ENCODE results near the gene TCP11.

Gene TCP11

DNA sequence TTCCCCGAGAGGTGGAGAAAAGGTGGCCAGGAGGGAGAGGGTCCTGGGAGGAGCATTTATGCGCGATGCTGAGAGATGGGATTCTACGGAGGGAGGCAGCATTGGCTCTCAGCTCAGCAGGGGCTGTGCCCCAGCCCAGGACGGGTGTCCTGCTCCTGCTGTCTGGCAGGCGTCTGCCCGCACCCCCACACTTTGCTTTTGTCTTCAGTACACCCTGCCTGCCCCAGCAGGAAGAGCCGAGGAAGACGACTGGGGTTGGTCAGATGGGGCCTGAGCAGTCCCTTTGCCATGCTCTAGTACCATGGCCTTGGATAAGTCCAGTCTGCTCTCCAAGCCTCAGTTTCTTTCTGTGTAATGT is 68.5 kb downstream of the TCP11 start:
- peak overlapping the region in 2 of 21 experiments; percentile 21 to 40 for H3K27ac ChIP-seq

DNA sequence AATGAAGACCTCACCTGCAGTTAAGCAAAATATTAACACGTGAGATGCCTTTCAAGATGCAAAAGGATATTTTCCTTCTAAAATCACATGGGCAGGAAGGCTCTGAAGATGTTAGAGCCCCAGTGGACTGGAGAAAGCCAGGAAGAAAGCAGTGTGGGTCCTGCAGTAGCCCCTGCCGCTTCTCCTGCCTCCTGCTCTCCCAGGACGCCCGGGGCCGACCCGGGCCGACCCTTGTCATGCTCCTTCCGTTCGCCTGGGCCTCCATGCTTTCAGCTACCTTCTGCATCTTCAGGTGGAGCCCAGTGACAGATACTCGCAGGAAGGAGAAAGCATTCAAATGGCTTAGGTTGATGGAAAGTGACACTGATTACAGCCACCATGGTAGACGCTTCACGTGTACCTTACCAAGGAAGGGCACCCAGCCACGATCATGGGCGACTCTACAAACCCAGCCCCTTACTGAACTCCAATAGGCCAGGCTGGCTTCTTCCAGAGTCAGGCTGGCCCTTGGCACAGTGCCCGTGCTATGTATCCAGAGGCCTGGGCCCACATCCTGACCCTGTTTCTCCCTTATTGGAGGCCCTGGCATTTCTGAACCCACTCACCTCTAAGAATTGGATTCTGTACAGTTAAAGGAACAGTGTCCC is 69.0 kb downstream of the TCP11 start:
- Histone ChIP-seq H3K4me3 (no peak overlapping the region), H3K27ac (peak overlapping the region in 2 of 21 experiments; percentile 21 to 40)

More for the DNA sequence above, 68.5 kb downstream of the TCP11 start:
- no peak overlapping the region for H3K4me3 ChIP-seq

DNA sequence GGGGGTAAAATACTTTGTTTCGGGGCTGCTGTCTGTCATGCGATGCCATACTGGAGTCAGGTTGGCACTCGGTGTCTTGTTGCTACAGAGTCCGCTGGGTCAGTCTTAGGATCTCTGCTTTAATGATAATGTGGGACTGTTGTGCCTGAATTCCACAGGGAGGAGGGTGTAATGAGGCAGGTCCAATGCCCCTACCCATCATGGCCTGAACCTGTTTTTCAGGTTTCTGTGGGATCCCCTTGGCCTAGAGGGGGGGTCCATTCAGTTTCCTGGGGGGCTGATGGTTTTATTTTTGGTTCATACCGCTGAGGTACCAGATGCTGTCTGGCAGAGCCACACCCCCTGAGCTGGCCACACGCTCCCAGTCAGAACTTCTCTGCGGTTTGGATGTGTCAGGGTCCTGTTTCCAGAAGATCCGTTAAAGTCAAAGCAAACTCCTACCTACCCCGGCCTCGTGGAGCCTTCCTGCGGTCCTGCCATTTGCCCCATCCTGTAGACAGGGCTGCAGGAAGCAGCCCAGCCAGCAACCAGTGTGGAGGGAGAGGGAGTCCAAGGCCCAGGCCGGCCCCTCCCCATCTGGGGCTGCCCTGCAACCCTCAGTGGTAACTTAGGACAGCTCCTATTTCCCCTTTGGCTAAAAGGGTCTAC is 69.7 kb downstream of the TCP11 start:
- H3K27ac ChIP-seq = no peak overlapping the region
- H3K4me3 ChIP-seq = no peak overlapping the region

DNA sequence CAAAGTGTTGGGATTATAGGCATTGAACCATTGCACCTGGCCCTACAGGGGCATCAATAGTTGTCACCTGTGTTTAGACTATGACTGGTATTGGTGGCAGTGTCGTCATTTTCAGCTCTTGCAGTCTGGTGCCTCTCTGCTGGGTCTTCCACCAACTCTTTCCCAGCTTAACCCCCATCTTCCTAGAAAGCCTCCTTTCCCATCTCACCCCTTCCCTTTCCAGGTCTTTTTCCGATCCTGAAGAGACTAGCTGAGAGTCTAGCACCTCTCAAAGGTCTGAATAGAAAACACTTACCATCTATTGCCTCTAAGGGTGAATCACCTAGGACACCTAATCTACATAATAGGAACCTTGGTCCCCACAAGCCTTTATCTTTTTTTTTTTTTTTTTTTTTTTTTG is 71.0 kb downstream of the TCP11 start:
- no peak overlapping the region for H3K27ac ChIP-seq
- H3K4me3 ChIP-seq = no peak overlapping the region

DNA sequence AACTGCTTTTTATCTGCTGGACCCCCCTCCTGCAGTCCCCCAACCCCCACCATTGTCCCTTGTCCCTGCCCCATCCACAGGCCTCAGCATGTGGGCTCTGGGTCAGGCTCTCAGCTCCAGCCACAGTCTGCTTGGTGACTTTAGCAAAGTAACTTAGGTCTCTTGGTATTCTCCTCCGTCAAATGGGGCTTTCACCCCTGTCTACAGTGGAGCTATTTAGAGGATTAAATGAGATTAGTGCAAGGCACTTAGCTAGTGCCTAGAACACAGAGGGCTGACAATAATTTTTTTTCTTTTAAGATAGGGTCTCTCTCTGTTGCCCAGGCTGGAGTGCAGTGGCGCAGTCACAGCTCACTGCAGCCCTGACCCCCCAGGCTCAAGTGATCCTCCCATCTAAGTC is 71.9 kb downstream of the TCP11 start:
- Histone ChIP-seq H3K4me3 (no peak overlapping the region), H3K27ac (peak overlapping the region in 4 of 21 experiments; percentile 11 to 71 (median 40))

DNA sequence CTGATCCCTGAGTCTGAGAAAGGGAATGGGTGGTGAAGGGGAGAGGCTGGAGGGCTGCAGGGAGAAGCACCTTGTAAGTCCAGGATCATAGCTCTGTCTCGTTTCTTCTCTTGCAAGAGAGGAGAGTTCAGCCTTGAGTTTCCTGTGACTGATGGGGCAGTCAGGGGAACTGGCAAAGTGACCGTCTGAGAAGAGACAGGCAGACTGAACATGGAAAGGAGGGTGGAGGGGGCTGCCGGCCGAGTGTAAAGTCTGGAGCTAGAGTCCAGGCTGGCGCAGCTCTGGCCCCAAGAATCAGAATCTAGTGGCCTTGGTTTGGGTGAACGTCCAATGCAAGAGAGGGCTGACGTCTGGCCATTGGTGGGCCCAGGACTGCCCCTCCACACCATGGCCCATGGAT is 72.5 kb downstream of the TCP11 start:
- H3K27ac ChIP-seq = peak overlapping the region in 8 of 21 experiments; percentile 11 to 71 (median 43)
- H3K4me3 ChIP-seq = no peak overlapping the region

DNA sequence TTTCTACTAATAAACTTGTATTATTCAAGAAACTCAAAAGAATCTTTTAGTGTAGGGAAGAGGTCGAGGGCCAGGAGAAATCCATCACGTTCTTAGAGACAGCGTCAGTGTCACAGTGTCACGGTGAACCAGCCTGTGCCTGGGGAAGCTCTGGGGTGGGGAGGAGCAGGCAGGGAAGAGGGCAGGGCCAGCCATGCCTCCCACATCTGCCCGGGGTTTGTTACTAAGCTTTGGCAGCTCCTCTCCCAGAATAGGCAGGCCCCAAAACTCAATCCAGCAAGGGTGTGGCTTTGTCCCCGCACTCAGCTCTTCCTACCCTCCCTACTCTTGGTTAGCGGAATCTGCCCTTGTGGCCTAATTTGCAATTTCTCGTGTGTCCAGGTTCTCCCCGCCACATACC is 72.9 kb downstream of the TCP11 start:
- peak overlapping the region in 8 of 21 experiments; percentile 11 to 71 (median 43) for H3K27ac ChIP-seq
- H3K4me3 ChIP-seq = no peak overlapping the region
